NB4 (cell line): ENCODE results near the gene MRPL42.

Experiments used
- DNase-seq: peaks from one replicate; pipeline ENCODE4 v3.0.0; 2010; ENCODE audit warnings: low read depth
- H3K4me3 ChIP-seq: one replicate; pipeline ENCODE4 v1.5.1; 2011; ENCODE audit warnings: mild to moderate bottlenecking, low read depth, low read length, moderate library complexity
- MYC ChIP-seq: IDR thresholded peaks from 2 replicates; pipeline ENCODE4 v1.6.1; 2011; ENCODE audit warnings: low read depth, low read length
- POLR2A ChIP-seq: IDR thresholded peaks from 2 replicates; pipeline ENCODE4 v1.6.1; 2011; ENCODE audit warnings: mild to moderate bottlenecking; ENCODE audit not compliant: insufficient read length; ENCODE audit errors: extremely low read depth
- TF ChIP-seq, protein P1 (sequence below): IDR thresholded peaks from 2 replicates; pipeline ENCODE4 v1.6.1; 2011; ENCODE audit warnings: low read depth, low read length
- TF ChIP-seq, protein P2 (sequence below): IDR thresholded peaks from one replicate; pipeline ENCODE4 v1.5.1; 2012; ENCODE audit warnings: low read depth, low read length

The MRPL42 gene

DNA sequence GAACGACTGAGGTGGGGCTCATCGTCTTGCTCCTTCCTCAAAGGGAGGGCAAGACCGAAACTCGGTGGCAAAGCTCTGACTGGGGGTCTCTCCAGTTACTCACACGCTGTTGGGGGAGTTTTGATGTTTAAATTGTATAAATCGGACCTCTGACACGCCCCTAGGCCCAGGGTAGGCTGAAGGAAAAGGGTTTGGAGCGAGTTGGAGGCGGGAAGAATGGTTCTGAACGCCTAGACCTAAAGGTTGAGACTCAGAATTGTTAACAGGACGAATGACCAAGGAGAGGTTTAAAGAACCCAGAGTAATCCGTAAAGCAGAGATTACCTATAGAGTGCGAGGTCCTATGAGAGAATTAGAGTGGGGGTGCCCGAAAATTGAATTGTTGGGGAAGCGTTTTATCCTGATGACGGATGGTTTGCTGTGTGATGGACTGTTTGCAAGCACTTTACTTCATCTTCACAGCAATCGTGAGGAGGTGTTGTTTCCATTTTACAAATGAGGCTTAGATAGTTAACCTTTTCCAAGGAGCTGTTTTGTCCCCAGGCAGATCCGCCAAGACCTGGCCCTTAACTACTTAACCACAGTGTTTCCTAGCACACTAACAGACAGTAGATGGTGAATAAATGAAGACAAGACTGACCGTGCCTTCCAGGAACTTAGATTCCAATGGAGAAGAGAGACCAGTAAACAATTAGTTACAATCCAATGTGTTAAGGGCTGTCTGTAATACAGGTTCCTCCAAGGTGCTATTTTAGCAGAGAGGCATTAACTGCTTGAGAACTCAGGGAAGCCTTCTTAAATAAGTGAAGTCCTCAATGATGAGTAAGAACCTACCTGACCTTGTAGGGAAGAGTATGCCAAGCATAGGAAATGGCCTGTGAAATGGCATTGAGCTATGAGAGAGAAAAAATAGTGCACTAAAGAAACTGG is 24.6 kb upstream of the MRPL42 start:
- TF ChIP-seq MYC = no peak
- TF ChIP-seq, protein P1, sequence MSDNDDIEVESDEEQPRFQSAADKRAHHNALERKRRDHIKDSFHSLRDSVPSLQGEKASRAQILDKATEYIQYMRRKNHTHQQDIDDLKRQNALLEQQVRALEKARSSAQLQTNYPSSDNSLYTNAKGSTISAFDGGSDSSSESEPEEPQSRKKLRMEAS = no peak
- TF ChIP-seq, protein P2, sequence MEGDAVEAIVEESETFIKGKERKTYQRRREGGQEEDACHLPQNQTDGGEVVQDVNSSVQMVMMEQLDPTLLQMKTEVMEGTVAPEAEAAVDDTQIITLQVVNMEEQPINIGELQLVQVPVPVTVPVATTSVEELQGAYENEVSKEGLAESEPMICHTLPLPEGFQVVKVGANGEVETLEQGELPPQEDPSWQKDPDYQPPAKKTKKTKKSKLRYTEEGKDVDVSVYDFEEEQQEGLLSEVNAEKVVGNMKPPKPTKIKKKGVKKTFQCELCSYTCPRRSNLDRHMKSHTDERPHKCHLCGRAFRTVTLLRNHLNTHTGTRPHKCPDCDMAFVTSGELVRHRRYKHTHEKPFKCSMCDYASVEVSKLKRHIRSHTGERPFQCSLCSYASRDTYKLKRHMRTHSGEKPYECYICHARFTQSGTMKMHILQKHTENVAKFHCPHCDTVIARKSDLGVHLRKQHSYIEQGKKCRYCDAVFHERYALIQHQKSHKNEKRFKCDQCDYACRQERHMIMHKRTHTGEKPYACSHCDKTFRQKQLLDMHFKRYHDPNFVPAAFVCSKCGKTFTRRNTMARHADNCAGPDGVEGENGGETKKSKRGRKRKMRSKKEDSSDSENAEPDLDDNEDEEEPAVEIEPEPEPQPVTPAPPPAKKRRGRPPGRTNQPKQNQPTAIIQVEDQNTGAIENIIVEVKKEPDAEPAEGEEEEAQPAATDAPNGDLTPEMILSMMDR = no peak
- no peak for TF ChIP-seq POLR2A
- peak; percentile 38 for DNase-seq
- H3K4me3 ChIP-seq = peak overlapping the region; percentile 87

DNA sequence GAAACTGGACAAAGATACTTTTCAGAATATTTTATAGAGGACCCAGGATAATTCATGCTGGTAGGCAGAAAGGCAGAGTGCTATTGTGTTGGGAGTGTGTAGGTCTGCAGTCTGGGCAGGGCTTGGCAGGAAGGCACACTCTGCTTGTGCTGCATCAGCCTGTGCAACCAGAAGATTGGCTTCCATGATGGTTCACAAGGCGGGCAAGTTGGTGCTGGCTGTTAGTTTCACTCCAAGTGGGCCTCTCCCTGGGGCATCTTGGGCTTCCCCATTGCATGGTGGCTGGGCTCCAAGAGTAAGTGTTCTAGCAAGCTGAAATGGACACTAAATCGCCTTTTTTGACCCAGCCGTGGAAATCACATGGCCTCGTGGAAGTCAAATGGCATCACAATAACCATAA is 23.7 kb upstream of the MRPL42 start:
- no peak for DNase-seq
- TF ChIP-seq POLR2A (no peak), MYC (no peak)
- TF ChIP-seq, protein P1 = no peak
- TF ChIP-seq, protein P2 = no peak
- H3K4me3 ChIP-seq = no peak overlapping the region

DNA sequence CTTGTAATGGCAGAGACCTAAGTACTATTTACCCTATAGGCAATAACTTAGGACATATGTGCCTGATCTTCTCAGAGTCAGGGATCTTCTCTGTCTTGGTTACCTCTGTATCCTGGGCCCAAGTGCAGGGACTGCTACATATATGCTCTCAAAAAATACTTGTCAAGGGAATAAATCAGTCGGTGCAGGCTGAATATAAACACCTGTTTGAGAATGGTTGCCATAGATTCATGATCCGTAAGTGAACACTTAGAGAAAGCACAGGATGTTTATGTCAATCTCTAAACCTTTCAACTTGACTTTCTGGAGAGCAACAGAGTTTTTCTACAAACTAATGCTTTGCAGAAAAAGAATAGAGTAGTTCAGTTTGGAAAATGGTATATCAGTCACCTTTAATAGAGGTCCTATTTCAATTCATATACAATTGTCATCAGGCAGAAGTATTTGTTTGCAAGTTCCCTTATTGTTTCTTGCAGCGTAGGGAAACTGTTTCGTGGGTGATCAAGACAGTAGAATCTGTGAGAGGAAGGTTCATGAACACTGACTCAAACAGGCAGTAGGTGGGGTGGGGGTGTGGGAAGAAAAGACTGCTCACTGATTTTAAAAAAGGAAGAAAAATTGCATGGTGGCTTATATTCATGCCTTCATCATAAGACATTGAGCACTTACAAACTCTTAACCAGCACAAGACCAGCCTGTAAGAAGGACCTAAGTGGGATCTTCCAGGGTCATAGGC is 19.6 kb upstream of the MRPL42 start:
- H3K4me3 ChIP-seq = no peak overlapping the region
- no peak for TF ChIP-seq MYC
- TF ChIP-seq, protein P2 = no peak
- TF ChIP-seq, protein P1 = no peak
- no peak for TF ChIP-seq POLR2A
- peak; percentile 47 for DNase-seq

DNA sequence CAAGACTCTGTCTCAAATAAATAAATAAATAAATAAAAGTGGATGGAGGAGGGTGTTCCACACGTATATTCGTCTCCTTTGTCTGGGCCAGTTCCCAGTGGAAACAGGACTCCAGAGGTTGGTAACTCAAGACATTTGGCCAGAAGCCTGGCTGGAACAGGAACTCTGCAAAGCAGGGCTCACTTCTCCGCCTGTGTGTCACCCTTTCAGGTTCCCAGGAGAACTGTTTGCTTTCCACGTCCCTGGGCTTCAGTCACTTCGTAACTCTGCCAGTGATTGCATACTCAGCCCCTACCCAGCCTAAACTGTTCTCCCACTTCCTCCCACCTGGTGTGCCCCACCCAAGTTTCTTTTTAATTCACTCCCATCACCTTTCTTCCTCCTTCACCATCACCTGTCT is 18.5 kb upstream of the MRPL42 start:
- H3K4me3 ChIP-seq = no peak overlapping the region
- peak; percentile 58 for DNase-seq
- TF ChIP-seq, protein P2 = no peak
- TF ChIP-seq, protein P1 = no peak

DNA sequence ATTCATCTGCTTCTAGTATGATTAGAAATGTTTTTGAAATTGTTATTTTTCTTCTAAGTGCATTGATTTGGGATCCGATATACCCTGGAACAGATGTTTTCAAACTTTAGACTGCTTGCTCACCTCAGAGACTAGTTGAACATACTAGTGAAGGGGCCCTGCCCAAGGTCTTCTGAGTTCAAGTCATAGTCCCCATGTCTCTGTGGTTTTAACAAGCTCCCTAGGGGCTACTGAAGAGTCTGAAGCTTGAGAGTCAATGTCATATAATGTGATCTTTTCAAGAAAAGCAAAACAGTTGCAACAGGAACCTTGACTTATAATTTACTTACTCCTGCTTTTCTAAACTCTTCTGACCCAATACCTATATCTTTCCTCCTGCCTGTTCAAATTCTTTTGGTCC is 18.0 kb upstream of the MRPL42 start:
- no peak for TF ChIP-seq MYC
- TF ChIP-seq, protein P1 = no peak
- no peak for TF ChIP-seq POLR2A
- TF ChIP-seq, protein P2 = no peak
- DNase-seq = peak; percentile 93
- H3K4me3 ChIP-seq = no peak overlapping the region
